SU-DHL-6 (cell line): ENCODE results near the gene SIRT7.
A peak's percentile ranks its signal among the peaks of the same experiment; 100 is the strongest.

Source experiments
- H2AFZ ChIP-seq: fragments of 200-600 bp; sonication (generic); 2 replicates; pipeline ENCODE4 v1.6.1; 2014; ENCODE audit warnings: low read depth, mild to moderate bottlenecking, moderate library complexity, mixed read lengths, antibody characterized with exemption, low read length; ENCODE audit not compliant: severe bottlenecking
- H3F3A ChIP-seq: fragments of 200-600 bp; shearing (Covaris generic); 2 replicates; pipeline ENCODE4 v1.6.0; 2016; ENCODE audit warnings: antibody characterized with exemption, mild to moderate bottlenecking; ENCODE audit not compliant: insufficient read depth
- H3K27ac ChIP-seq: fragments of 200-600 bp; sonication (generic); 2 replicates; pipeline ENCODE4 v1.5.1; 2016; ENCODE audit warnings: low read depth, mild to moderate bottlenecking, low read length, moderate library complexity, mixed read lengths
- H3K27me3 ChIP-seq: fragments of 200-600 bp; sonication (generic), shearing (Covaris generic); 2 replicates; pipeline ENCODE4 v1.6.0; 2014; ENCODE audit warnings: mild to moderate bottlenecking, low read length
- H3K36me3 ChIP-seq: fragments of 200-600 bp; sonication (generic); 2 replicates; pipeline ENCODE4 v1.6.1; 2014; ENCODE audit warnings: mild to moderate bottlenecking, low read length, mixed read lengths
- H3K4me2 ChIP-seq: fragments of 300-600, 200-600 bp; shearing (Covaris generic), sonication (generic); 2 replicates; pipeline ENCODE4 v1.6.0; 2014; ENCODE audit warnings: low read length, low read depth, mild to moderate bottlenecking; ENCODE audit not compliant: poor library complexity, severe bottlenecking
- H3K4me3 ChIP-seq: fragments of 200-600 bp; sonication (generic); 2 replicates; pipeline ENCODE4 v1.5.1; 2014; ENCODE audit warnings: antibody characterized with exemption, low read length, mild to moderate bottlenecking, mixed read lengths; ENCODE audit not compliant: insufficient read depth, poor library complexity, severe bottlenecking
- H3K79me2 ChIP-seq: fragments of 200-600 bp; sonication (generic); 2 replicates; pipeline ENCODE4 v1.6.1; 2014; ENCODE audit warnings: mild to moderate bottlenecking, low read length, moderate library complexity; ENCODE audit not compliant: insufficient read depth
- H3K9ac ChIP-seq: fragments of 200-600 bp; sonication (generic); 2 replicates; pipeline ENCODE4 v1.7.0; 2014; ENCODE audit warnings: mild to moderate bottlenecking, low read length
- H3K9me2 ChIP-seq: fragments of 200-600 bp; sonication (generic); replicated peaks from 2 replicates; pipeline ENCODE4 v1.6.1; 2014; ENCODE audit warnings: low read length; ENCODE audit not compliant: insufficient read depth
- H3K9me3 ChIP-seq: fragments of 200-600 bp; sonication (generic); 2 replicates; pipeline ENCODE4 v1.6.1; 2014; ENCODE audit warnings: low read length, mixed read lengths; ENCODE audit not compliant: insufficient read depth
- H4K20me1 ChIP-seq: fragments of 200-600 bp; sonication (generic); 2 replicates; pipeline ENCODE4 v1.6.1; 2014; ENCODE audit warnings: low read depth, mild to moderate bottlenecking, antibody characterized with exemption, low read length, moderate library complexity, mixed read lengths
- CTCF ChIP-seq: fragments of 200-600 bp; sonication (generic); IDR thresholded peaks from one replicate; pipeline ENCODE4 v1.5.1; 2017; ENCODE audit warnings: antibody characterized with exemption, mild to moderate bottlenecking, low read length, moderate library complexity; ENCODE audit not compliant: insufficient read depth, poor library complexity, severe bottlenecking
- EZH2phosphoT487 ChIP-seq: fragments of 200-600 bp; sonication (generic), shearing (Covaris generic); conservative IDR thresholded peaks from 2 replicates; pipeline ENCODE4 v1.6.1; 2018; ENCODE audit warnings: mild to moderate bottlenecking, antibody characterized with exemption, low read length, moderate library complexity, mixed read lengths

The SIRT7 gene

GRCh38 chr17:81934850-81935708 lies 17.1 kb upstream of the SIRT7 start:
- H3K9me3 ChIP-seq: no peaks in the 10 kb centered on the region
- no peak overlapping the region for H3K4me3 ChIP-seq
- H3K27me3 ChIP-seq: no peaks in the 10 kb centered on the region
- no peak for TF ChIP-seq CTCF
- no peak for TF ChIP-seq EZH2phosphoT487
- H2AFZ ChIP-seq: no peak overlapping the region
- peak overlapping the region; percentile 55 for H3K4me2 ChIP-seq
- H3K36me3 ChIP-seq: no peaks in the 10 kb centered on the region
- H3K9ac ChIP-seq: peak overlapping the region; percentile 73
- peaks cover 12% of the 10 kb centered on the region for H3K79me2 ChIP-seq
- peak overlapping the region; percentile 79; the same call in 1 of the 2 replicates for H3K27ac ChIP-seq
- H4K20me1 ChIP-seq: no peaks in the 10 kb centered on the region
- H3K9me2 ChIP-seq: no peaks in the 10 kb centered on the region
- H3F3A ChIP-seq: peaks cover 40% of the 10 kb centered on the region

DNA sequence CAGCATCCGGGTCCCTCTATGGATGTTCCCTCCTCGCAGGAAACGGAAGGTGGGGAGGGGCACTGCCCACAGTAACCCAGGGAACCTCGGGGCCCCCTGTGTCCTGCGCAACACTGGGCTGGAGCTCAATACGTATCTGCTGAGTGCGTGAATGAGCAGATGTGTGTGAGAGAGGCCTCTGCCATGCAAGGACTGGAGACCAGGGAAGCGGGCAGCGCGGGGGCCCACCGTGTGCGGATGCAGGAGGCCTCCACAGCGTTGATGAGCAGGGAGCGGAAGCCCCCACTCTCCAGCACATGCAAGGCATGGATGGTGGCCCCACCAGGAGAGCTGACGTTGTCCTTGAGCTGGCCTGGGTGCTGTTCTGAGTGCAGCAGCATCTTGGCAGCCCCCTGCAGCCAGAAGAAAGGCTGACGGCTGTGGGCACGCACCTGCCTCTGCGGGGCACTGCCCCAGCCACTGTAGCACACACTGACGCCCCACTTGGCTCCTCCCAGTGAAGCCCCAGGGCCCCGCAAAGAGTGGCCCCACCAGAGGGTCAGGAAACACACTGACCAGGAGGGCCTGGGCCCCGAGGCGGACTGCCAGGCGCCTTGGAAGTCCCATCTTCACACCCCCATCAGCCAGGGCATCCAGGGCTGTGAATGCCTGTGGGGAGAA lies 16.3 kb upstream of the SIRT7 start:
- Histone ChIP-seq H4K20me1 (no peaks in the 10 kb centered on the region), H3K27me3 (no peaks in the 10 kb centered on the region), H2AFZ (no peak overlapping the region), H3K4me2 (no peak overlapping the region), H3K36me3 (no peaks in the 10 kb centered on the region), H3K27ac (peak overlapping the region; percentile 42), H3F3A (peaks cover 36% of the 10 kb centered on the region), H3K9me3 (no peaks in the 10 kb centered on the region), H3K4me3 (no peak overlapping the region), H3K79me2 (peaks cover 4% of the 10 kb centered on the region; the same call in 1 of the 2 replicates), H3K9me2 (no peaks in the 10 kb centered on the region), H3K9ac (no peak overlapping the region; the same call in 1 of the 2 replicates)
- TF ChIP-seq CTCF (no peak), EZH2phosphoT487 (no peak)

- H3F3A ChIP-seq: peaks cover 27% of the 10 kb centered on the region
- H3K36me3 ChIP-seq: no peaks in the 10 kb centered on the region
- H3K27ac ChIP-seq: peak overlapping the region; percentile 67
- H3K9me2 ChIP-seq: no peaks in the 10 kb centered on the region
- no peak overlapping the region for H2AFZ ChIP-seq
- peaks cover 4% of the 10 kb centered on the region; the same call in 1 of the 2 replicates for H3K79me2 ChIP-seq
- no peak overlapping the region for H3K4me2 ChIP-seq
- H4K20me1 ChIP-seq: no peaks in the 10 kb centered on the region
- H3K9me3 ChIP-seq: no peaks in the 10 kb centered on the region
- H3K9ac ChIP-seq: peak overlapping the region; percentile 7; the same call in 1 of the 2 replicates
- H3K4me3 ChIP-seq: no peak overlapping the region
- no peaks in the 10 kb centered on the region for H3K27me3 ChIP-seq
- TF ChIP-seq EZH2phosphoT487: no peak
- no peak for TF ChIP-seq CTCF
These were observed 15.3 kb upstream of the SIRT7 start for GRCh38 chr17:81933178-81933699.
